Adrenal gland (tissue), 5 donors: ENCODE measurements around the gene GPRIN3.

Source experiments
- CTCF ChIP-seq, 6 experiments: fragments of 450-650 bp in 4 of 6; fragments of 200-600 bp in 2 of 6; sonication (generic) in 1 of 6; IDR thresholded peaks; 1 replicate in 5 of 6; 2 replicates in 1 of 6; pipeline versions ENCODE4 v1.5.1 to v1.8.0; 2016 to 2021; ENCODE audit warnings: antibody characterized with exemption in 6 of 6, mild to moderate bottlenecking in 2 of 6, moderate library complexity in 1 of 6
- POLR2A ChIP-seq, 2 donors: fragments of 450-650 bp; IDR thresholded peaks; one replicate each; pipeline ENCODE4 v1.6.1; 2017; ENCODE audit warnings: antibody characterized with exemption in 2 of 2, mild to moderate bottlenecking in 2 of 2, moderate library complexity in 1 of 2
- donor health status: DM: no; HTN: no; CAD: no.

- no peak for TF ChIP-seq CTCF (IDR thresholded peaks at IDR 0.05)
- TF ChIP-seq POLR2A (IDR thresholded peaks at IDR 0.05), result no peak
Observed at GRCh38 chr4:89270792-89271191, 36.8 kb downstream of the GPRIN3 start.
